ENCODE results near the gene NFIA.

NFIA gene

GRCh38 chr1:61300899-61301298 lies 218.5 kb downstream of the NFIA start:
- intact Hi-C loops (cut with DNase I), result no loop called here
- no peak for DNase-seq

- no peak for DNase-seq
- intact Hi-C loops (cut with DNase I), result no loop called here
These were observed 219.7 kb downstream of the NFIA start for GRCh38 chr1:61301824-61302657.

- no peak for DNase-seq
These were observed 225.2 kb downstream of the NFIA start for GRCh38 chr1:61307422-61308142.

GRCh38 chr1:61310057-61310456 lies 227.7 kb downstream of the NFIA start:
- intact Hi-C loops (cut with DNase I), result no loop called here

More at GRCh38 chr1:61307422-61308142, 225.2 kb downstream of the NFIA start:
- intact Hi-C loops (cut with DNase I), result no loop called here

GRCh38 chr1:61310538-61310937 lies 228.2 kb downstream of the NFIA start:
- intact Hi-C loops (cut with DNase I), result no loop called here
- no peak for DNase-seq

More at GRCh38 chr1:61310057-61310456, 227.7 kb downstream of the NFIA start:
- no peak for DNase-seq

GRCh38 chr1:61313906-61314422 lies 231.6 kb downstream of the NFIA start:
- intact Hi-C loops (cut with DNase I), result no loop called here
- DNase-seq, result no peak

GRCh38 chr1:61315011-61315410 lies 232.7 kb downstream of the NFIA start:
- no peak for DNase-seq
- intact Hi-C loops (cut with DNase I), result no loop called here

GRCh38 chr1:61316493-61316892 lies 234.1 kb downstream of the NFIA start:
- DNase-seq, result no peak
- intact Hi-C loops (cut with DNase I), result no loop called here

GRCh38 chr1:61318319-61319125 lies 236.2 kb downstream of the NFIA start:
- intact Hi-C loops (cut with DNase I), result no loop called here

GRCh38 chr1:61320575-61320974 lies 238.2 kb downstream of the NFIA start:
- intact Hi-C loops (cut with DNase I), result no loop called here
- no peak for DNase-seq

More at GRCh38 chr1:61318319-61319125, 236.2 kb downstream of the NFIA start:
- no peak for DNase-seq

- no peak for DNase-seq
- intact Hi-C loops (cut with DNase I), result no loop called here
These were observed 239.8 kb downstream of the NFIA start for GRCh38 chr1:61322008-61322744.

- DNase-seq, result no peak
- intact Hi-C loops (cut with DNase I), result no loop called here
These were observed 240.4 kb downstream of the NFIA start for GRCh38 chr1:61322769-61323168.

- intact Hi-C loops (cut with DNase I), result no loop called here
These were observed 241.4 kb downstream of the NFIA start for GRCh38 chr1:61323681-61324328.

GRCh38 chr1:61326713-61327112 lies 244.4 kb downstream of the NFIA start:
- no peak for DNase-seq
- intact Hi-C loops (cut with DNase I), result no loop called here

More at GRCh38 chr1:61323681-61324328, 241.4 kb downstream of the NFIA start:
- DNase-seq, result no peak

GRCh38 chr1:61327436-61327835 lies 245.1 kb downstream of the NFIA start:
- intact Hi-C loops (cut with DNase I), result no loop called here

GRCh38 chr1:61329556-61329955 lies 247.2 kb downstream of the NFIA start:
- intact Hi-C loops (cut with DNase I), result no loop called here
- no peak for DNase-seq

More at GRCh38 chr1:61327436-61327835, 245.1 kb downstream of the NFIA start:
- DNase-seq, result no peak

GRCh38 chr1:61330018-61330417 lies 247.7 kb downstream of the NFIA start:
- DNase-seq, result no peak
- intact Hi-C loops (cut with DNase I), result no loop called here

- intact Hi-C loops (cut with DNase I), result no loop called here
- no peak for DNase-seq
These were observed 248.2 kb downstream of the NFIA start for GRCh38 chr1:61330571-61330970.

- intact Hi-C loops (cut with DNase I), result no loop called here
- DNase-seq, result no peak
These were observed 249.9 kb downstream of the NFIA start for GRCh38 chr1:61332196-61332753.
